CD14-positive monocyte (primary cell): ENCODE measurements around the gene DPH1. TPM values are rescaled to one million over a fixed set of nuclear protein-coding genes. Genes with fewer than 3 reads are reported as not detected.

Experiments used
- DNase-seq, 3 donors: peaks; one replicate each; pipeline ENCODE4 v3.0.0-alpha.2; 2011 to 2022
- H2AFZ ChIP-seq: 2 replicates; pipeline ENCODE4 v1.6.0; 2012; ENCODE audit warnings: mild to moderate bottlenecking, low read depth, low read length, inconsistent platforms; ENCODE audit not compliant: insufficient read depth, poor library complexity, severe bottlenecking
- H3K27ac ChIP-seq, 2 donors: 1 replicate in 1 of 2; 2 replicates in 1 of 2; pipeline ENCODE4 v1.5.1; 2012 to 2013; ENCODE audit warnings: low read length in 2 of 2, control low read depth in 1 of 2, inconsistent platforms in 1 of 2, low read depth in 1 of 2, mild to moderate bottlenecking in 1 of 2
- H3K27me3 ChIP-seq, 2 donors: one replicate each; pipeline versions ENCODE4 v1.6.0 to v1.6.1; 2011 to 2013; ENCODE audit warnings: low read length in 2 of 2; ENCODE audit not compliant: control insufficient read depth in 2 of 2, insufficient read depth in 2 of 2
- H3K36me3 ChIP-seq, 2 donors: replicated peaks in 1 of 2; 1 replicate in 1 of 2; 2 replicates in 1 of 2; pipeline versions ENCODE4 v1.5.1 to v1.6.1; 2012 to 2013; ENCODE audit warnings: low read length in 2 of 2, control low read depth in 1 of 2, inconsistent platforms in 1 of 2, mild to moderate bottlenecking in 1 of 2; ENCODE audit not compliant: insufficient read depth in 2 of 2, control insufficient read depth in 1 of 2
- H3K4me1 ChIP-seq, 2 donors: 1 replicate in 1 of 2; 2 replicates in 1 of 2; pipeline versions ENCODE4 v1.5.1 to v1.6.1; 2012 to 2013; ENCODE audit warnings: low read length in 2 of 2, control low read depth in 1 of 2, inconsistent platforms in 1 of 2, mild to moderate bottlenecking in 1 of 2, moderate library complexity in 1 of 2; ENCODE audit not compliant: insufficient read depth in 2 of 2, control insufficient read depth in 1 of 2
- H3K4me2 ChIP-seq: replicated peaks from 2 replicates; pipeline ENCODE3; 2012; ENCODE audit warnings: low read length, moderate library complexity, mild to moderate bottlenecking; ENCODE audit not compliant: poor library complexity, severe bottlenecking; ENCODE audit errors: extremely low read depth
- H3K4me3 ChIP-seq, 3 experiments: fragments of 200-600 bp in 1 of 3; sonication (generic) in 1 of 3; replicated peaks in 1 of 3; 1 replicate in 2 of 3; 2 replicates in 1 of 3; pipeline ENCODE4 v1.5.1; 2011 to 2013; ENCODE audit warnings: low read length in 3 of 3, mild to moderate bottlenecking in 3 of 3, control low read depth in 2 of 3, low read depth in 2 of 3, inconsistent platforms in 1 of 3, moderate library complexity in 1 of 3
- H3K79me2 ChIP-seq: 2 replicates; pipeline ENCODE4 v1.6.0; 2012; ENCODE audit warnings: mild to moderate bottlenecking, control low read depth, inconsistent platforms, low read length, moderate library complexity; ENCODE audit not compliant: insufficient read depth
- H3K9ac ChIP-seq: 2 replicates; pipeline ENCODE4 v1.6.0; 2017; ENCODE audit warnings: low read length, mild to moderate bottlenecking; ENCODE audit not compliant: insufficient read depth, poor library complexity, severe bottlenecking
- H3K9me3 ChIP-seq, 2 donors: replicated peaks in 1 of 2; 1 replicate in 1 of 2; 2 replicates in 1 of 2; pipeline versions ENCODE4 v1.5.1 to v1.6.1; 2012 to 2013; ENCODE audit warnings: low read length in 2 of 2, control low read depth in 1 of 2; ENCODE audit not compliant: control insufficient read depth in 1 of 2, insufficient read depth in 1 of 2
- H4K20me1 ChIP-seq: 2 replicates; pipeline ENCODE4 v1.6.0; 2012; ENCODE audit warnings: mild to moderate bottlenecking, low read length, control low read depth, moderate library complexity; ENCODE audit not compliant: insufficient read depth
- H3K27ac Mint-ChIP-seq, 7 donors: one replicate each; pipeline ENCODE4 v1.8.0; 2020; ENCODE audit warnings: mild to moderate bottlenecking in 7 of 7, mixed read lengths in 7 of 7, moderate library complexity in 6 of 7, inconsistent platforms in 2 of 7
- H3K27me3 Mint-ChIP-seq, 3 donors: one replicate each; pipeline ENCODE4 v1.8.0; 2021 to 2022; ENCODE audit warnings: low read depth in 3 of 3, mild to moderate bottlenecking in 3 of 3, mixed read lengths in 3 of 3, moderate library complexity in 3 of 3, inconsistent platforms in 1 of 3
- H3K36me3 Mint-ChIP-seq, 2 donors: one replicate each; pipeline ENCODE4 v1.8.0; 2020; ENCODE audit warnings: mixed read lengths in 2 of 2, inconsistent platforms in 1 of 2, mild to moderate bottlenecking in 1 of 2
- H3K4me1 Mint-ChIP-seq: one replicate; pipeline ENCODE4 v1.8.0; 2020; ENCODE audit warnings: mild to moderate bottlenecking, mixed read lengths
- H3K4me3 Mint-ChIP-seq, 2 donors: one replicate each; pipeline ENCODE4 v1.8.0; 2020; ENCODE audit warnings: mild to moderate bottlenecking in 2 of 2, mixed read lengths in 2 of 2, moderate library complexity in 1 of 2
- H3K9me3 Mint-ChIP-seq, 7 donors: one replicate each; pipeline ENCODE4 v1.8.0; 2020 to 2022; ENCODE audit warnings: mixed read lengths in 7 of 7, mild to moderate bottlenecking in 6 of 7, moderate library complexity in 6 of 7, inconsistent platforms in 2 of 7
- CTCF ChIP-seq: fragments of 200-600 bp; IDR thresholded peaks from one replicate; pipeline ENCODE4 v1.8.0; 2022; ENCODE audit warnings: antibody characterized with exemption, mild to moderate bottlenecking
- WGBS: methylation state at CpG from one replicate; pipeline ENCODE4 v1.1.5; 2013; ENCODE audit warnings: missing lambda C conversion rate; ENCODE audit not compliant: insufficient coverage; 5-methylcytosine and 5-hydroxymethylcytosine counted together
- intact Hi-C, 2 donors: fragments of 100-400 bp; cut with micrococcal nuclease; formaldehyde crosslinking; loops; one replicate each; pipeline versions ENCODE4 v1.15.0 to v1.15.1; 2023
- polyA plus RNA-seq, 3 donors: library from polyadenylated mRNA; depleted of rRNA in 1 of 3; unstranded in 2 of 3; stranded (reverse) in 1 of 3; fragments of 300-500 nt in 2 of 3; fragments of >200 nt in 1 of 3; fragmentation: Illumina TruSeq in 2 of 3; gene quantifications; 1 replicate in 2 of 3; 2 replicates in 1 of 3; pipeline ENCODE4 v1.2.3, GENCODE V29; 2012 to 2021

The DPH1 gene
- polyA plus RNA-seq, 3 donors = 7.5 to 29.4 (median 9.3) TPM

GRCh38 chr17:2090210-2090641 is 60.3 kb downstream of the DPH1 start:
- Histone ChIP-seq H3K79me2 (no peaks in the 10 kb centered on the region), H3K4me3 (peak overlapping the region in 1 of 3 experiments; percentile 74), H4K20me1 (no peaks in the 10 kb centered on the region), H3K9me3 (no peaks in the 10 kb centered on the region), H3K27me3 (peaks cover 0 to 6% of the 10 kb centered on the region in 2 donors), H3K4me2 (peak overlapping the region; percentile 79), H3K27ac (peak overlapping the region; percentile 37 to 83), H2AFZ (no peak overlapping the region), H3K36me3 (peaks cover 0 to 5% of the 10 kb centered on the region in 2 donors), H3K9ac (no peak overlapping the region), H3K4me1 (peaks cover 53 to 59% of the 10 kb centered on the region in 2 donors)
- intact Hi-C loops = no loop called here
- peak overlapping the region; percentile 92 to 97 for H3K4me3 Mint-ChIP-seq
- peaks cover 27 to 37% of the 10 kb centered on the region in 2 donors for H3K36me3 Mint-ChIP-seq
- peak overlapping the region in 6 of 7 donors; percentile 19 to 96 (median 90) for H3K27ac Mint-ChIP-seq
- no CpG with 5 or more reads among the region's 9 CpGs for WGBS
- H3K4me1 Mint-ChIP-seq = peaks cover 58% of the 10 kb centered on the region
- H3K27me3 Mint-ChIP-seq = peaks cover 11 to 28% (median 25%) of the 10 kb centered on the region in 3 donors
- H3K9me3 Mint-ChIP-seq = peaks cover 0 to 5% (median 0%) of the 10 kb centered on the region in 7 donors
- no peak for TF ChIP-seq CTCF
- peak in 1 of 3 donors; percentile 49 for DNase-seq

GRCh38 chr17:2090804-2091534 is 61.0 kb downstream of the DPH1 start:
- peaks cover 9 to 22% (median 17%) of the 10 kb centered on the region in 3 donors for H3K27me3 Mint-ChIP-seq
- no peak overlapping the region for H3K4me2 ChIP-seq
- H3K27ac Mint-ChIP-seq = peak overlapping the region in 1 of 7 donors; percentile 30
- no peak overlapping the region for H3K9ac ChIP-seq
- H3K9me3 ChIP-seq = no peaks in the 10 kb centered on the region
- H3K9me3 Mint-ChIP-seq = peaks cover 0 to 5% (median 0%) of the 10 kb centered on the region in 7 donors
- H3K27ac ChIP-seq = no peak overlapping the region
- WGBS = 78% methylated on average over 1 of the region's 2 CpGs
- TF ChIP-seq CTCF = no peak
- peaks cover 23 to 30% of the 10 kb centered on the region in 2 donors for H3K36me3 Mint-ChIP-seq
- H3K4me3 Mint-ChIP-seq = no peak overlapping the region
- DNase-seq = peak in 1 of 3 donors; percentile 23
- no peaks in the 10 kb centered on the region for H4K20me1 ChIP-seq
- H3K27me3 ChIP-seq = peaks cover 0 to 3% of the 10 kb centered on the region in 2 donors
- intact Hi-C loops = no loop called here
- H3K79me2 ChIP-seq = no peaks in the 10 kb centered on the region
- H3K36me3 ChIP-seq = no peaks in the 10 kb centered on the region
- no peak overlapping the region for H3K4me3 ChIP-seq
- no peak overlapping the region for H2AFZ ChIP-seq
- peaks cover 50% of the 10 kb centered on the region for H3K4me1 Mint-ChIP-seq
- peaks cover 46 to 52% of the 10 kb centered on the region in 2 donors for H3K4me1 ChIP-seq
